Measurements from ENCODE around the gene BRD4. TPM values are rescaled to one million over a fixed set of nuclear protein-coding genes. Genes with fewer than 3 reads are reported as not detected.
A peak's percentile ranks its signal among the peaks of the same experiment; 100 is the strongest.

Gene BRD4
- total and polyA plus RNA-seq, 2 donors (not counting 3 experiments of a cell fraction or from before 2014, with no cell fraction given), result 14.9 to 125 TPM

DNA sequence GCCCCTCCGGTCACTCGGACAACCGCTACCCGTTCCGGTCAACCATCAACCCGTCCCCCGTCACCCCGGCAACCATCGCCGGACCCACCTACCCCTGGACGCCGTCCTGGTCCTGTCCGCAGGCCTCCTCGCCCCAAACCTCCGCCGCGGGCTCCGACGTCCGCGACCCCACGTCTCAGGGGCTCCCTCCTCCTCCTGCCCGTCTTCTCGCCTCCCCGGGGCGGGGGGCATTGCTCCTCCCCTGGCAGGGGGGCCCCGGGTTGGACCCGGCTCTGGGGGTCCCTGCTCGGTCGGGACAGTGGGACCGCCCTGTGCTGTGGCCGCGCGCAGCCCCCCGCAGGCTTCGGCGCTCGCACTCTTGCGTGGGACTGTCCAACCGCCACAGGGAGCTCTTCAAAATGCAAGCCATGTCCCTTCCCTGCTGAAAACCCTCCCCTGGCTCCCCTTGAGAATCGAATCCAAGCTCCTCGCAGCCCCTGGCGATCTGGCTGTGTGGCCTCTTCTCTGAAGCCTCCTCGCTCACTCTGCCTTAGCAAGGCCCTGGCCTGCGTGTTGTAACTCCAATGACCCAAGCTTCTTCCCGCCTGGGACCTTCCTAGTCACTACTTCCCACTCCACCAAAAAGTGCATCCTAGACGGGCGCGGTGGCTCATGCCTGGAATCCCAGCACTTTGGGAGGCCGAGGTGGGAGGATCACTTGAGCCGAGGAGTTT, 108.5 kb downstream of the BRD4 start:
- TF ChIP-seq FOS (IDR thresholded peaks at IDR 0.05; ENCODE audit: borderline replicate concordance, insufficient read depth, low read length) (no peak), GATA2 (IDR thresholded peaks at IDR 0.05; ENCODE audit: insufficient read depth, insufficient read length, low read depth, low read length) (no peak), EZH2 (IDR thresholded peaks at IDR 0.05; ENCODE audit: borderline replicate concordance, low read depth, low read length, severe bottlenecking) (no peak), JUN (IDR thresholded peaks at IDR 0.05; ENCODE audit: borderline replicate concordance, insufficient read depth, insufficient read length, low read depth) (no peak), POLR2A (IDR thresholded peaks at IDR 0.05; ENCODE audit: low read depth, low read length) (no peak), MYC (IDR thresholded peaks at IDR 0.05; ENCODE audit: low read depth, low read length) (no peak), POLR2AphosphoS5 (IDR thresholded peaks at IDR 0.05; ENCODE audit: insufficient read depth, low read depth, low read length) (no peak)
- TF ChIP-seq, protein P1, sequence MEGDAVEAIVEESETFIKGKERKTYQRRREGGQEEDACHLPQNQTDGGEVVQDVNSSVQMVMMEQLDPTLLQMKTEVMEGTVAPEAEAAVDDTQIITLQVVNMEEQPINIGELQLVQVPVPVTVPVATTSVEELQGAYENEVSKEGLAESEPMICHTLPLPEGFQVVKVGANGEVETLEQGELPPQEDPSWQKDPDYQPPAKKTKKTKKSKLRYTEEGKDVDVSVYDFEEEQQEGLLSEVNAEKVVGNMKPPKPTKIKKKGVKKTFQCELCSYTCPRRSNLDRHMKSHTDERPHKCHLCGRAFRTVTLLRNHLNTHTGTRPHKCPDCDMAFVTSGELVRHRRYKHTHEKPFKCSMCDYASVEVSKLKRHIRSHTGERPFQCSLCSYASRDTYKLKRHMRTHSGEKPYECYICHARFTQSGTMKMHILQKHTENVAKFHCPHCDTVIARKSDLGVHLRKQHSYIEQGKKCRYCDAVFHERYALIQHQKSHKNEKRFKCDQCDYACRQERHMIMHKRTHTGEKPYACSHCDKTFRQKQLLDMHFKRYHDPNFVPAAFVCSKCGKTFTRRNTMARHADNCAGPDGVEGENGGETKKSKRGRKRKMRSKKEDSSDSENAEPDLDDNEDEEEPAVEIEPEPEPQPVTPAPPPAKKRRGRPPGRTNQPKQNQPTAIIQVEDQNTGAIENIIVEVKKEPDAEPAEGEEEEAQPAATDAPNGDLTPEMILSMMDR (IDR thresholded peaks at IDR 0.05; ENCODE audit: extremely low read depth in 1 of 2, insufficient read depth in 1 of 2, low read depth in 1 of 2, low read length in 2 of 2), result no peak
- TF ChIP-seq, protein P2, sequence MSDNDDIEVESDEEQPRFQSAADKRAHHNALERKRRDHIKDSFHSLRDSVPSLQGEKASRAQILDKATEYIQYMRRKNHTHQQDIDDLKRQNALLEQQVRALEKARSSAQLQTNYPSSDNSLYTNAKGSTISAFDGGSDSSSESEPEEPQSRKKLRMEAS (IDR thresholded peaks at IDR 0.05; ENCODE audit: insufficient read depth, insufficient read length), result no peak
- no peaks in the 10 kb centered on the region for H3K36me3 ChIP-seq (ENCODE audit: control insufficient read depth in 2 of 2, extremely low read depth in 1 of 2, insufficient read depth in 2 of 2, low read length in 2 of 2)
- peak overlapping the region; percentile 59 for H3K4me2 ChIP-seq (ENCODE audit: insufficient read depth, low read length)
- intact Hi-C loops (cut with micrococcal nuclease) (loop anchor here (1.0 to 2.0 kb wide), 2 partner anchors 27 to 47 kb away; no protein-coding TSS in a partner anchor), dilution Hi-C loops (cut with MboI; ENCODE audit: extremely low pct_ligation_motif_present, low sequenced_read_pairs) (no loop called here)
- no peaks in the 10 kb centered on the region for H4K20me1 ChIP-seq (replicated peaks; ENCODE audit: control insufficient read depth, extremely low read depth, insufficient read depth, low read length)
- ChIA-PET POLR2A (no interaction called here), CTCF (interaction anchor here (0.9 to 1.7 kb wide), 3 partner anchors 11 to 132 kb away, joined by 3 to 4 read pairs (median 3); no protein-coding TSS in a partner anchor)
- H3K4me3 ChIP-seq (replicated peaks in 1 of 3; ENCODE audit: insufficient read depth in 1 of 3, low read depth in 1 of 3, low read length in 3 of 3), result peak overlapping the region; percentile 43 to 52 (median 44)
- H3K27ac ChIP-seq (ENCODE audit: insufficient read depth, low read depth, low read length), result peak overlapping the region; percentile 27
- peak overlapping the region; percentile 28 for H3K9ac ChIP-seq (replicated peaks; ENCODE audit: extremely low read depth, insufficient read depth, low read length)
- peak overlapping the region; percentile 96 for H2AFZ ChIP-seq (ENCODE audit: low read depth, low read length)
- H3K27me3 ChIP-seq (ENCODE audit: control insufficient read depth in 2 of 2, insufficient read depth in 2 of 2, low read length in 2 of 2), result no peaks in the 10 kb centered on the region
- H3K9me3 ChIP-seq (replicated peaks; ENCODE audit: control insufficient read depth, insufficient read depth, low read length), result no peaks in the 10 kb centered on the region
- H3K9me1 ChIP-seq (replicated peaks; ENCODE audit: control insufficient read depth, extremely low read depth, insufficient read depth, low read length), result no peaks in the 10 kb centered on the region
- peaks cover 9% of the 10 kb centered on the region for H3K4me1 ChIP-seq (ENCODE audit: control insufficient read depth, extremely low read depth, insufficient read depth, low read length)
- DNase-seq (ENCODE audit: low read depth, low spot score), result no peak
- H3K79me2 ChIP-seq (ENCODE audit: control insufficient read depth, insufficient read depth, low read length), result no peaks in the 10 kb centered on the region
- no peak for FAIRE-seq
- no TSS peak for BruUV-seq (replicated peaks)
